Stimulated activated CD8-positive, alpha-beta memory T cell treated with anti-CD3 and anti-CD28 coated beads, Interleukin-7, amount 100 ng/mL, for 1 hour (primary cell): ENCODE measurements around the gene RARG.
A peak's percentile ranks its signal among the peaks of the same experiment; 100 is the strongest.
"Not testable (repeated sequence)": the region's sequence is repeated elsewhere in the genome, so short reads cannot be mapped to it uniquely, and the experiment has no call there.

ENCODE experiments used
- DNase-seq, 2 donors: peaks; one replicate each; pipeline ENCODE4 v3.0.0-alpha.2; 2020; ENCODE audit warnings: low read depth in 2 of 2

RARG gene

DNA sequence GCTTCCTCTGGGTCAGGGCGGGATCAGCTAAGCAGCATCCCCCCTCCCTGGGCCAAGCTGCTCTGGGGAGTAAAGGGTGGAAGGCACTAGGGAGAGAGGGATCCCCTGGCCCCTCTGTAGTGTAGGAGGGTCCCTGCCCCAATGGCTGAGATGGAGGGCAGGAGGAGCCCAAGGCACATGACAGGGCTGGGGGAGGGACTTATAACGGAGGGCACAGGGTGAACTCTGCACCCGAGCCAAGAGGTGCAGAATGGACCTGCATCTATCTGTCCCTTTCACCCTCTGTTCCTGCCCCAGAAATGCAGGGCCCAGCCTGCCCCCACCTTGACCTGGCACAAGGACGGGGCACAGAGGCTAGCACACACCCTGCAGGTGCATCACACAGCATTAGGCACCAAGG is 21.2 kb downstream of the RARG start:
- no peak for DNase-seq

GRCh38 chr12:53208877-53209463 is 23.0 kb downstream of the RARG start:
- no peak for DNase-seq

GRCh38 chr12:53208435-53208834 is 23.6 kb downstream of the RARG start:
- DNase-seq, result no peak

DNA sequence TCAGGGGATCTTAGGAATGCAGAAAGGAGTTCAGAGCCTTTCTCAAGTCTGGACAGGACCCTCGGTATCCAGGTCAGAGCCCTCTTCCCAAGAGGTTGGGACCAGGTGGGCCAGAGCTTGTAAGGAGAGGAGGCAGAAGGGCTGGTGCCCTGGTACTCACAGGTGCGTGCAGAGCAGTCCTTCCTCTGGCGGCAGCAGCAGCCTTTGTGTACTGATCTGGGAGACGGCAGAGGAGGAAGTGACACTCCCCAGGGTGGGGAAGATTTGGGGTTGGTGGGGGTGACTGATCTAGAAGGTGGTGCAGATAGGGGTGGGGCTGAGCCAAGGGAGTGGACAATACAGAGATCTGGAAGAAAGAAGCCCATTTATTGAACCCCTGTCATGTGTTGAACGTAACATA is 25.0 kb downstream of the RARG start, which contains the start of gene ITGB7:
ITGB7 (minus strand) TSS at position 210 of the 400 bp plus-strand sequence. CDS start 6,808 bp downstream, outside the sequence.
- DNase-seq, result peak; percentile 29 to 43

DNA sequence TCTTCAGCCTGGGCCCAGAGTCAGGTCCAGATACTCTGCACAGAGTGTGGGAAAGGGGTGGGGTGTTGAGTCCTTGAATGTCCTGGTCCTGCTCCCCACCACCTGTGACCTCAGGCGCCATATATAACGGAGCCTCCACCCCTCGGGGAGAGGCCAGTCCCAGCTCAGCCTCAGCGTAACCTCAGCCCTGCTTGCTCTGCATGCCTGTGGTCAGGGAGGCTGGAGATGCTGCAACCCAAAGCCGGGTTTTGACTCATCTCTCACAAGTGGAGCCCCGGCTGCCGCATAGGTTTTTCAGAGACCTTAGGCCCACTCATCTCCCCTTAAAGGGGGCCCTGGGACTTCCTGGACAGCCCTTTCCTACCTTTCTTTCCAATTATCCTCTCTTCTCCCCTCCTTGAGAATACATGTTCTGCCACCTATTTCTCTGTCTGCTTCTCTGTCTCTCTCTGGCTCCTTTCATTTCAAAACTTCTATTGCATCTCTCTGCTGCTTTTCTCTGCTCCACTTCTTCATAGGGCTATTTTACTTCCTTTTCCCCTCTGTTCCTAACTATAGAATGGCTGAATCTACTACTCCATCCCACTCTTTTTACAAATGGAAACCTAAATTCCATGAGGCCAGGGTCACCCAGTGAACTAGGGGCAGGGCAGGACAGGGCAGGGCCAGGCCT is 26.1 kb downstream of the RARG start:
- DNase-seq, result peak in 1 of 2 donors; percentile 30

- DNase-seq, result no peak
Measured at GRCh38 chr12:53204351-53204750, 27.7 kb downstream of the RARG start.

DNA sequence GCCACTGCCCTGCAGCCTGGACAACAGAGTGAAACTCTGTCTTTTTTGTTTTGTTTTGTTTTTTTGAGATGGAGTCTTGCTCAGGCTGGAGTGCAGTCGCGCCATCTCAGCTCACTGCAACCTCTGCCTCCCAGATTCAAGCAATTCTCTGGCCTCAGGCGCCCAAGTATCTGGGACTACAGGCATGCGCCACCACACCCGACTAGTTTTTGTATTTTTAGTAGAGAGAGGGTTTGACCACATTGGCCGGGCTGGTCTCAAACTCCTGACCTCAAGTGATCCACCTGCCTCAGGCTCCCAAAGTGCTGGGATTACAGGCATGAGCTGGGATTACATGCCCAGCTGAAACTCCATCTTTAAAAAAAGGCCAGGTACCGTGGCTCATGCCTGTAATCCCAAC is 29.7 kb downstream of the RARG start:
- DNase-seq, result not testable (repeated sequence)

- no peak for DNase-seq
Measured at GRCh38 chr12:53201639-53202038, 30.4 kb downstream of the RARG start.

DNA sequence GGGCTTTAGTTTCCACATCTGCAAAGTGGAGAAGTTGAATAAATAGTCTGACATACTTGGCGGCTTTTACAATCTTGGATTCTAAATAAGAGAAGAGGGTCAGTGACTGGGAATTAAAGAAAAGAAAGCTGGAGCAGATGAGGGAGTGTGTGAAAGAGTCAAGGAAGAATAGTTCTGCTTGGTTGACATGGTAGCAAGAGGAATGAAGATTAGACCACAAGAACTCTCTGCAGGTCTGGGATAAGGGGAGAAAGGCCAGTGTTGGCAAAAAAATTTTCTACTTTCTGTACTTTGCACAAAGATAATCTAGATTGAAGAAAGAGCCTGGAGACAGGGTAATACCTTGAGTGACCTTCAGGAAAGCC is 30.9 kb downstream of the RARG start:
- DNase-seq, result no peak

GRCh38 chr12:53200458-53201176 is 31.4 kb downstream of the RARG start:
- no peak for DNase-seq

GRCh38 chr12:53200107-53200457 is 31.9 kb downstream of the RARG start:
- no peak for DNase-seq

DNA sequence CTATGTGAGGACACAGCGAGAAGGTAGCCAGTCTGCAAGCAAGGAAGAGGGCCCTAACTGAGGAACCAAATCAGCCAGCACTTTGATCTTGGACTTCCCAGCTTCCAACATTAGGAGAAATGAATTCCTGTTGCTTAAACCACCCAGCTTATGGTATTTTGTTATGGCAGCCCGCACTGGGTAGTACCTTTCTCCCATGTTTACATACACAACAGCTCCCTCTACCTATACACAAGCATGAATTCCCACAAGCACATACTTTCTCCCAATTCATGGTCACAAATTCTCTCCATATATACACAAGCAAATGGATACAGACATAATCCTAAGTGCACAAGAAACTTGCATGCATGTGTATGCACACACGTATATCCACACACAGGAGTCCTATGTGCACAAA is 32.3 kb downstream of the RARG start:
- DNase-seq, result no peak

DNA sequence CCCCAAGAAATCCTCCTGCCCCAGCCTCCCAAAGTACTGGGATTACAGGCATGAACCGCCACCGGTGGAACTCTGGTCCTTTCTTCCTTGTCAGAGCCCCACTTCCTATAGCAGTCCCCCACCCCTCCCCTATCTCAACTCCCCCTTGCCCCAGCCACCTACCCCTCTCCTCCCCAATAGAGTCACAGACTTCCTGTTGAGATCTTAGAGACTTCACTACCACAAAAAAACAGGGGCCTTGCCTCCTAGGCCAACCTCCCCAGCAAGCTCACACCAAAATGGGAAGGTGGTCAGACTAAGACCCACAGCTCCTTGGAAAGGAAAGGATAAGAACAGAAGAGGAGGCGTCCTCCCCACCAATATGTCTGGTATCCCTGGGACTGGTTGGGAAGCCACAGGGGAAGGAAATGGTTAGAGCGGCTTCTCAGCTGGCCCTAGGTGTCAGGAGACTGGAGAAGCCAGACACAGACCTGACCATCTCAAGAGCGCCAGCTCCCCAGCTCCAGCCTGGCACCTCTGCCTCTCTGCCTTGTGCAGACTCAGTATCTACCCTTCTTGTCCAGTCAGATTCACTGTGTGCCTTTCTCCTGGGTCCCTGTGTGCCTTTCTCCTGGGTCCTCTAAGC is 33.4 kb downstream of the RARG start:
- no peak for DNase-seq

- DNase-seq, result no peak
Measured at GRCh38 chr12:53197011-53197640, 34.9 kb downstream of the RARG start.

DNA sequence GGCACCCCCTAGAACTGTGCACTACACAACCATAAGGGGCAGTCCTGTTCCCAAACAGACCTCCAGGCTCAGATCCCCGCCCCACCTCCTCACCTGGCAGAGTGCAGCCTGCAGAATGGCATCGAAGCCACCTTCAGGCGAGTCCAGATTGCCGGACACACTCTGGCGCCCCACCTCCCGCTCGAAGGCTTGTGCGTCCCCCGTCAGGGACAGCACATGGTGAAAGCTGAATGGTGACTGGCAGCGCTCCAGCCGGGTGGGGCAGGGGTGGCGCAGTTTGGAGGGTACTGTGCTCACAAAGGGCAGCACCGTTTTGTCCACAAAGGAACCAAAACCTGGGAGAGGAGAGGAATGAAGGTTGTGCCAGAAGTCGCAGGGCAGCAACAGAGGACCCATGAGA is 35.5 kb downstream of the RARG start:
- DNase-seq, result no peak

DNA sequence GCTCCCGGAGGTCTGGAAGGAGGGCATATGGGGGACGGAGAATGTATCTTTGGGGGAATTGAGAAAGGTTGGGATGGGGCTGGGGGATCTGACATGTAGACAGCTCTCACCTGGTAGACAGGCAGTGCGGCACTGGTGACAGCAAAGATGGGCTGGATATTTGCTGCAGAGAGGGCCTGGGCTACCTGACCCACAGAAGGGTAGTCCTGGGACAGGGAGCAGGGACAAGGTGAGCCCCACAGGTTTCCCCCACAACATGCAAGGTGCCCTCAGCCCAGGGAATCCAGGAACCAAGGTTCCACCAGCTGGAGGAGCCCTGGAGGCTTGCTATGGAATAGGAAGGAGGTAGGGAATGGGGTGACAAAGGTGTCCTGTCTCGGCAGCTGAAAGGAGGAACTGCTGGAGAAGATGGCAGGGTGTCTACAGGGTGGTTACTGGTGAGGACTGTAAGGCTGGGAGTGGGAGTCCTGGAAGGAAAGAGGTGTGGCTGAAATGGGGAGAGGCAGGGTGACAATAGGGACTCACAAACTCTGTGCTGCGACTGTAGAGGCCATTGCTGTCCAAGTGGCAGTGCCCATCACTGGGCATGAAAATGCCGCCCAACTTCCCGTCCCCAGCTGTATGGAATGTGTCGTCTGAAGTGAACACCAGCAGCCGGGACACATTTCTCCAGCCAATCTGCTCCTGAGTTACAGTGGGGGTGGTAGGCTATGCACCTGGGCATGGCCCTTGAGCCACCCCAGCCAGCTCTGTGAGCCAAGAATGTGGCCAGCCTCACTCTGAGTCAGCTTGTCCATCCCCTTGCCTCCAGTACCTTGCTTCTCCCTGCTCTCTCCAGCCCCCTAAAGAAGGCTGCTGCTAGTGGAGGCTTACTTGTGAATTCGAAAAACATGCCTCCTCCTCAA is 36.2 kb downstream of the RARG start:
- no peak for DNase-seq

DNA sequence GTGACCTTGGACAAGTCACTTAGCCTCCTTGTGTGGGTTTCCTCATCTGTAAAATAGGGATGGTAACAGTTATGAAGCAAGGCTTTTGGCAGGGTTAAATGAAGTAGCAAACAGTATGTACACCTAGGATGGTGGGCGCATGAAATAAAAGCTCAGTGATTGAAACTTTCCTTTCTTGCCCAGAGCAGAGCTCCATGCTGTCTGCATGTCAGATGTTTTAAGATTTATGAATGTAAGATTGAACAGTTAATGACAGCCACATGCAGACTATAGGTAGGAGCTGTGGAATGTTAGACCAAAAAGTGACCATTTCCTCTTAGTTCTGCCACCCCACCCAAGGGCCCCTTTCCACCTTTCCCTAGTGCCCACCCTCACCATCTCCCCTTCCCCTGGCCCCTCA is 37.0 kb downstream of the RARG start:
- DNase-seq, result no peak

DNA sequence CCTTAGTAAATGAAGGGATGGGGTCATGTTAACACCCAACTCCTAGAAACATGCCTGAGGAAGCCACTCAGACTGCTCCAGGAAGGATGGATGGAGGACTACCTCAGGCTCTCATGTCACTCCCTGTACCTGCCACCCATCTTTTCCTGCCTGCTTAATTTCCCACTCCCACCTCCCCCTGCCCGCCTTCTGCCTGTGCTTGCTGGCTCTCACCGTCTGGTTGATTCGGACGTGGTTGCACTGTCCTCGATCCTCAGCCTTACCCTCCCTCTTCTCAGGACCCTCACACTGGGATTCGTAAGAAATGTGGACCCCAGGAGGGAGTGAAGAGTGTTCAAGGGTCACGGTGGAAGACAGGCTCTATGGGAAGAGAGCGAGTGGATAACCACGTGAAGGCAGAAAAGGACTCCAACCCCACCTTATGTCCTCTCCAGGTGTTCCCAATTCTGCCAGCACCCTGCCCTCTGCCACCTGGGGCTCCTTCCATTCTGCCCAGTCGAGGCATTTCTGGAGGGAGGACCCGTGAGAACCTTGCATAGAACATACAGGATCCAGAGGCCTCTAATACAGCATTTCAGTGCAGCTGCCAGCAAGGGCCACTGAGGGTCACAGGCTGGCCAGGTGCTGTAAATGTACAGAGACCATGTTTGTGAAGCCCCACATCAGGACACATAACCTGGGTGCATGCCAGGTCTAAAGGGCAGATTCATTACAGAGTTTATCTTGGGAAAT is 37.9 kb downstream of the RARG start:
- no peak for DNase-seq

DNA sequence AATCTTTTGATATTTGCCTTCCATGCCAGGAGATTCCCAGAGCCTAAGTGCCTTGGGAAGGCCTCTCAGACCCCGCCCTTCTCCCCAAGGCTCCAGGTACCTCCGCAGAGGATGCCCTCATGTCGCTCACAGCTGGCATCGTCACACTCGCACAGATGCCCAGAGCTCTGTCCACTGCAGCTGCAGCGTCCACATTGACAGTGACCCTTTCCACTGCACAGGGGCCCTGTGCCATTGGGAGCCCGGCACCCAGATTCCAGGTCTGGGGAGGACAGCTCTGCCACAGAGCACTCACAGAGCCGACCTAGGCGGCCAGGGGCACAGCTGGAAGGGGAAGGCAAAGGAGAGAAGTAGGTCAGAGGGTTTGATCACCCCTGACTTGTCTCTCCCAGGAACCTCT is 39.0 kb downstream of the RARG start:
- no peak for DNase-seq

- no peak for DNase-seq
Measured at GRCh38 chr12:53192531-53193021, 39.4 kb downstream of the RARG start.
